Measurements from ENCODE around the gene CNR2. TPM values are rescaled to one million over a fixed set of nuclear protein-coding genes. Genes with fewer than 3 reads are reported as not detected.
"Not testable (repeated sequence)": the region's sequence is repeated elsewhere in the genome, so short reads cannot be mapped to it uniquely, and the experiment has no call there.

The CNR2 gene
- total RNA-seq, 1 experiment from 2014 or later, result not detected

- Histone ChIP-seq H3K14ac (ENCODE audit: insufficient read depth, low read length) (no peak overlapping the region; the same call in 1 of the 2 replicates), H2BK120ac (ENCODE audit: low read depth, low read length, poor library complexity, severe bottlenecking) (no peak overlapping the region), H2BK20ac (ENCODE audit: low read depth, low read length, poor library complexity, severe bottlenecking) (no peak overlapping the region), H4K5ac (ENCODE audit: insufficient read length, low read depth, low read length) (no peak overlapping the region), H3K79me2 (ENCODE audit: insufficient read depth, low read length) (no peaks in the 10 kb centered on the region), H3K79me1 (ENCODE audit: insufficient read depth, low read depth, low read length, poor library complexity, severe bottlenecking) (no peaks in the 10 kb centered on the region), H2BK15ac (ENCODE audit: low read depth, low read length) (no peak overlapping the region), H2BK12ac (ENCODE audit: insufficient read length, low read depth, low read length) (no peak overlapping the region), H3K4ac (ENCODE audit: low read depth, low read length) (no peak overlapping the region), H3K18ac (ENCODE audit: insufficient read length, low read depth, low read length) (no peak overlapping the region), H3K23me2 (ENCODE audit: insufficient read length, low read depth, low read length, poor library complexity, severe bottlenecking) (peaks cover 8% of the 10 kb centered on the region), H3K4me1 (ENCODE audit: insufficient read depth, low read length) (peaks cover 6% of the 10 kb centered on the region; the same call in 1 of the 2 replicates), H3K23ac (ENCODE audit: insufficient read length, low read depth, low read length) (no peak overlapping the region), H3K9me3 (ENCODE audit: control insufficient read depth, low read depth, low read length) (no peaks in the 10 kb centered on the region), H3K27ac (ENCODE audit: insufficient read length, low read depth, low read length) (no peak overlapping the region), H4K8ac (replicated peaks; ENCODE audit: insufficient read length, low read depth, low read length) (no peak overlapping the region), H3K56ac (ENCODE audit: insufficient read length, low read depth, low read length) (no peak overlapping the region), H2BK5ac (ENCODE audit: insufficient read length, low read length) (no peak overlapping the region), H4K20me1 (ENCODE audit: control insufficient read depth, insufficient read depth, insufficient read length) (no peaks in the 10 kb centered on the region), H2AFZ (ENCODE audit: low read length) (no peak overlapping the region), H3K9ac (ENCODE audit: extremely low read depth, insufficient read length, low read length) (no peak overlapping the region), H3K27me3 (ENCODE audit: insufficient read depth, low read length) (peaks cover 8% of the 10 kb centered on the region; the same call in 1 of the 2 replicates), H3K4me2 (ENCODE audit: insufficient read depth, insufficient read length, low read length) (peak overlapping the region; percentile 50), H3T11ph (ENCODE audit: low read length) (no peak overlapping the region), H4K91ac (ENCODE audit: insufficient read length, low read depth, low read length) (no peak overlapping the region), H2AK5ac (ENCODE audit: insufficient read length, low read length) (no peak overlapping the region)
- no CpG with 5 or more reads among the region's 92 CpGs for WGBS (ENCODE audit: extremely low coverage, insufficient read length, low lambda C conversion rate)
- Mint-ChIP-seq H3K27ac (no peak overlapping the region), H3K36me3 (ENCODE audit: insufficient read depth in 1 of 3, low read depth in 3 of 3) (no peaks in the 10 kb centered on the region), H3K4me1 (peaks cover 18 to 33% of the 10 kb centered on the region in 2 experiments), H3K27me3 (ENCODE audit: low read depth) (peaks cover 61% of the 10 kb centered on the region), H3K4me3 (peak overlapping the region; percentile 47 to 66; a peak in 3 of 5 replicates), H3K9me3 (no peaks in the 10 kb centered on the region)
- TF ChIP-seq CTCF (conservative IDR thresholded peaks at IDR 0.05), result no peak
- no peak for DNase-seq
These were observed 10.6 kb downstream of the CNR2 start for GRCh38 chr1:23902321-23903278.

- not testable (repeated sequence) for H3K36me3 Mint-ChIP-seq (ENCODE audit: insufficient read depth in 1 of 3, low read depth in 3 of 3); H3T11ph ChIP-seq (ENCODE audit: low read length); H3K79me2 ChIP-seq (ENCODE audit: insufficient read depth, low read length); H2AFZ ChIP-seq (ENCODE audit: low read length); H3K18ac ChIP-seq (ENCODE audit: insufficient read length, low read depth, low read length); H4K8ac ChIP-seq (replicated peaks; ENCODE audit: insufficient read length, low read depth, low read length); H3K56ac ChIP-seq (ENCODE audit: insufficient read length, low read depth, low read length); H3K4me1 ChIP-seq (ENCODE audit: insufficient read depth, low read length); H2BK15ac ChIP-seq (ENCODE audit: low read depth, low read length); H3K23ac ChIP-seq (ENCODE audit: insufficient read length, low read depth, low read length); H3K14ac ChIP-seq (ENCODE audit: insufficient read depth, low read length); DNase-seq; H3K27me3 ChIP-seq (ENCODE audit: insufficient read depth, low read length); H2BK20ac ChIP-seq (ENCODE audit: low read depth, low read length, poor library complexity, severe bottlenecking); H3K9me3 ChIP-seq (ENCODE audit: control insufficient read depth, low read depth, low read length); H3K4ac ChIP-seq (ENCODE audit: low read depth, low read length); H4K20me1 ChIP-seq (ENCODE audit: control insufficient read depth, insufficient read depth, insufficient read length); H4K5ac ChIP-seq (ENCODE audit: insufficient read length, low read depth, low read length); H3K27ac ChIP-seq (ENCODE audit: insufficient read length, low read depth, low read length); H3K79me1 ChIP-seq (ENCODE audit: insufficient read depth, low read depth, low read length, poor library complexity, severe bottlenecking); H4K91ac ChIP-seq (ENCODE audit: insufficient read length, low read depth, low read length); H3K9ac ChIP-seq (ENCODE audit: extremely low read depth, insufficient read length, low read length); H3K9me3 Mint-ChIP-seq; H3K23me2 ChIP-seq (ENCODE audit: insufficient read length, low read depth, low read length, poor library complexity, severe bottlenecking); H2BK120ac ChIP-seq (ENCODE audit: low read depth, low read length, poor library complexity, severe bottlenecking); H3K4me2 ChIP-seq (ENCODE audit: insufficient read depth, insufficient read length, low read length); H2BK5ac ChIP-seq (ENCODE audit: insufficient read length, low read length); H2BK12ac ChIP-seq (ENCODE audit: insufficient read length, low read depth, low read length); H2AK5ac ChIP-seq (ENCODE audit: insufficient read length, low read length)
- Mint-ChIP-seq H3K27me3 (ENCODE audit: low read depth) (peaks cover 58% of the 10 kb centered on the region), H3K27ac (peak overlapping the region in 1 of 3 experiments; percentile 46; a peak in 2 of 7 replicates), H3K4me1 (peaks cover 18 to 31% of the 10 kb centered on the region in 2 experiments), H3K4me3 (peak overlapping the region in 1 of 2 experiments; percentile 30; a peak in 1 of 5 replicates)
- WGBS (ENCODE audit: extremely low coverage, insufficient read length, low lambda C conversion rate), result no CpG with 5 or more reads among the region's 8 CpGs
These were observed 13.1 kb downstream of the CNR2 start for GRCh38 chr1:23900017-23900416.
